IPS DF 4.7 (cell line): ENCODE measurements around the gene COX15.
"Not testable (repeated sequence)": the region's sequence is repeated elsewhere in the genome, so short reads cannot be mapped to it uniquely, and the experiment has no call there.

Source experiments
- DNase-seq: peaks from one replicate; pipeline ENCODE4 v3.0.0-alpha.2; 2013; ENCODE audit warnings: low spot score; ENCODE audit errors: extremely low read depth

COX15 gene

DNA sequence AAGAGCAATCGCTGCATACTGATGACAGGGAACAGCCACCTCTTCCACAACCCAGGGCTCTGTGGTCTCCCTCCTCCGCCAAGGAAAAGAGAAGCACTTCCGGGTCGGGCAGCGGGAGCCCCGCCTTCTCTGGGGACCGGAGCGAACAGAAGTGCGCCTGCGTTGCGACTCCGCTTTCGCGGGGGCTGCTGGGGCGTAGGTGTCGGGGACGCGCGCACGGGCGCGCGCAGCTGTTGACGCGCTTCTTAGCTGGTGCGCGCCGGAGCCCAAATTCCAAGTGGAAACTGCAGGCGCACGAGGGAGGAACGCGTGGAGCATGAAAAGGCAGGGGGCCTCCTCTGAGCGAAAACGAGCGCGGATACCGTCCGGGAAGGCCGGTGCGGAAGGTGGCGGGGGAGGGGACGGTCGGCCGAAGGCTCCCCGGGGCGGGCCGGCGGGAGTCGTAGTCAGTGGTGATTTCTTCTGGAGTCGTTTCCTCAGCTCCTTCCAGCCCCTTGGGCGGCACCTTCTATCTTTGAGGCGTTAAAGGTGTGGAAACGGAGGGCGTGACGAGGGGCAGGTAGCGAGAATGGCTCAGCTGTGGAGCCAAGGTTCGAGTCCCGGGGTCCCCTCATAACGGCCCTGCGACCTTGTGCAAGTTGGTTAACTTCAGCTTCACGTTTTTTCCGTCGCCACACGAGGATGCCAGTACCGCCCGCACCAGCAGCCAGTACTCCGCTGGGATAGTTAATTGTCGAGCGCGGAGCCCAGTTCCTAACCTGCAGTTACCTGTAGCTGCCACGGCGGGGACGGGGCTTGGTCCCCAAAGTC is at the start of gene COX15, which contains the start of gene CUTC:
Gene COX15, minus strand, starts transcription at position 95 of the 810 bp plus-strand sequence. Its CDS starts 78 bp downstream, at position 17.
Gene CUTC, plus strand, starts transcription at position 202 of the 810 bp plus-strand sequence. Its CDS starts 115 bp downstream, at position 317.
- peak; percentile 92 for DNase-seq

DNA sequence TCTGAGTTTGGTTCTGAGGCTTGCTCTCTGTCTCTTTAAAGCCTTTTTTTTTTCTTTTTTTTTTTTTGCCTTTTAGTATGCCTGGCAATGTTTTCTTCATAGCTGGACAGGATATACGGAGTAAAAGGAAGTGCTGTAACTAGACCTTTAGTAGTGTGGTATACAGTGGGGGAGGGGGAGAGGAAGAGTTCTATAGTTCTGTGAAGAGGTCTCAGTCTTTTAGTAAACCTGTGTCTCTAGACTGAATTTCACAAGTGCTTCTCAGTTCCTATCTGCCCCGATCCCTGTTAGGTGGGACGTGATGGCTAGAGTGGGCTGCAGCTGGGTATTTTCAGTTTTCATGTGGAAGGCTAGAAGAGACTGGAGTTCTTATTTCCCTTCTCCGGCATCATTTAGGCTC is 47.4 kb upstream of the COX15 start:
- DNase-seq, result no peak

DNA sequence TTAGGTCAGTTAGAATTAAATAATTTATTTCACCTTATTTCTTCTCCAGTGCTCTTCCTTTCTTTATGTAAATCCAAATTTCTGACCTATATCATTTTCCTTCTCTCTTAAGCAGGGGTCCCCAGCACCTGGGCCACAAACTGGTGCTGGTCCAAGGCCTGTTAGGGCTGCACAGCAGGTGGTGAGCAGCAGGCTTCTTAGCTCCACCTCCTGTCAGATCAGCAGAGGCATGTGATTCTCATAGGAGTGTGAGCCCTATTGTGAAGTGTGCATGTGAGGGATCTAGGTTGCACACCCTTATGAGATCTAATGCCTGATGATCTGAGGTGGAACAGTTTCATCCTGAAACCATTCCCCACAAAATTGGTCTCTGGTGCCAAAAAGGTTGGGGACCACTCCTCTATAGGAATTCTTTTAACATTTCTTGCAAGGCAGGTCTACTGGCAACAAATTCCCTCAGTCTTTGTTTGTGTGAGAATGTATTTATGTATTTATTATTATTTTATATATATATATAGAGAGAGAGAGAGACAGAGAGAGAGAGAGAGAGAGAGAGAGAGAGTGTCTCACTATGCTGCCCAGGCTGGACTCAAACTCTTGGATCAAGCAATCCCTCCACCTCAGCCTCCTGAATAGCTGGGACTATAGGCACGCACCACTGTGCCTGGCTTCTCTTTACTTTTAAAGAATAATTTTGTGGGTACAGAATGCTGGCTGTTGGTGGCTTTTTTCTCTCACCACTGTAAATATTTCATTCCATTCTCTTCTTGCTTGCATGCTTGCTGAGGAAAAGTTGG is 46.2 kb upstream of the COX15 start:
- DNase-seq, result no peak

DNA sequence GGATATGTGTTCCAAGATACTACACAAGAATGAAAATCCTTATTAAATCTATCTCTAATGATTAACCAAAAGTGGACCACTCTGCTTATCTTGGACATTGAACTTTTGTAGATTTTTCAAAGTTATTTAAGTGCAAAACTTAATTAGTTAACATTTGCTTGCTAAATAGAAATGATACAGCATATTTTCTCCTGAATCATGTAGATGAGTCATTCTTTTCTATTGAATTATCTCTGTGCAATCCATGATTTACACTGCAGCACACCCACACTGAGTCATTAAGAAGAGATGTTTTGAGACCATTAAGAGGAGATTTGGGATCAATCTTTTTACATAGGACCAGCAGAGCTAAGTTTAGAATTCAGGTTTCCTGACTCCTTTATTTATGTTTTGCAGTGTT is 43.9 kb upstream of the COX15 start:
- DNase-seq, result no peak

GRCh38 chr10:99770408-99771045 is 38.6 kb upstream of the COX15 start:
- no peak for DNase-seq

GRCh38 chr10:99769706-99770105 is 37.8 kb upstream of the COX15 start:
- no peak for DNase-seq

DNA sequence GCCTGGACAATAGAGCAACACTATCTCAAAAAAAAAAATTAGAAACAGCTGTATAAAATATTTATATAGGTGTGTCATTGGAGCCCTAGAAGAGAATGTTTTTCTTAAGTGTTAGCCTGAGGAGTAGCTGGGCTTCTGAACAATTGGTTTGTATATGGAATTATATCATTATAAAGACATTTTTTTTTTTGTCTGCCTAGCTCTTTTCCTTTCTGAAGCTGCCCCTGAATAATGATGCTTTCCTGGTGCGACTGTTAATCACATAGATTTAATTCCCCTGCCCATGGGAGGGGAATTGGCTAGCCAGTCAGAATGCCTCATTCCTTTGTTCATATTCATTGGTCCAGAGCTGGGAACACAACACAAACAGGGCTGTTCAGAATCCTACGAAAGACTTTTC is 36.6 kb upstream of the COX15 start:
- DNase-seq, result no peak

GRCh38 chr10:99767901-99768300 is 36.0 kb upstream of the COX15 start:
- no peak for DNase-seq

DNA sequence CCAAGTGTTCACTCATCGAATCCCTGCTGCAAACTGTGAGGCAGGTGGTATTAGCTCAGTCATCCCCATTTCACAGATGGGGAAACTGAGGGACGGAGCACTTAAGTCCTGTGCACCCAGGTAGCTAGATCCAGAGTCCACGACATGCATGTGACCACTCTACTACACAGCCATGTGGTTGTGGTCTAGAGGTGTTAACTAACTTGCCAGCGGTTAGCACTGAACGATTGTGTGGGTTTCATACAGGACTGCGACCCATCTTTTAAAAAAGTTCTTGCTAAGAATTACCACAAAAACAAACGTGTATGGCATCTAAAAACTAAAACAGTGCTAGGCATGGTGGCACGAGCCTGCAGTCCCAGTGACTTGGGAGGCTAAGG is 34.4 kb upstream of the COX15 start:
- DNase-seq, result no peak

- no peak for DNase-seq
Measured at GRCh38 chr10:99765672-99766301, 33.9 kb upstream of the COX15 start.

DNA sequence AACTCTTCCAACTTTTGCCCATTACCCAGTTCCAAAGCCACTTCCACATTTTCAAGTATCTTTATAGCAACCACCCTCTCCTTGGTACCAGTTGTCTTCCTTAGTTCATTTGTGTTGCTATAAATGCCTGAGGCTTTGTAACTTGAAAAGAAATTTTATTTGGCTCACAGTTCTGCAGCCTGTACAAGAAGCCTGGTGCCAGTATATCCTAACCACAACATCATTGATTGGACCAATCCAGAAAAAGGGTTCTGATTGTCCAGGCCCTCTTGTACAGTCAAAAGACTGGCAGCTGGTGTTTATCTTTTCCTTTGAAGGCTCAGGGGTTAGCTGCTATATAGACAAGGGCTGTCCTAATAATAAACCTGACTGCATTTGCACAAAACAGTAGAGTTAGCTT is 29.4 kb upstream of the COX15 start:
- DNase-seq, result no peak

- no peak for DNase-seq
Measured at GRCh38 chr10:99760321-99760720, 28.4 kb upstream of the COX15 start.

DNA sequence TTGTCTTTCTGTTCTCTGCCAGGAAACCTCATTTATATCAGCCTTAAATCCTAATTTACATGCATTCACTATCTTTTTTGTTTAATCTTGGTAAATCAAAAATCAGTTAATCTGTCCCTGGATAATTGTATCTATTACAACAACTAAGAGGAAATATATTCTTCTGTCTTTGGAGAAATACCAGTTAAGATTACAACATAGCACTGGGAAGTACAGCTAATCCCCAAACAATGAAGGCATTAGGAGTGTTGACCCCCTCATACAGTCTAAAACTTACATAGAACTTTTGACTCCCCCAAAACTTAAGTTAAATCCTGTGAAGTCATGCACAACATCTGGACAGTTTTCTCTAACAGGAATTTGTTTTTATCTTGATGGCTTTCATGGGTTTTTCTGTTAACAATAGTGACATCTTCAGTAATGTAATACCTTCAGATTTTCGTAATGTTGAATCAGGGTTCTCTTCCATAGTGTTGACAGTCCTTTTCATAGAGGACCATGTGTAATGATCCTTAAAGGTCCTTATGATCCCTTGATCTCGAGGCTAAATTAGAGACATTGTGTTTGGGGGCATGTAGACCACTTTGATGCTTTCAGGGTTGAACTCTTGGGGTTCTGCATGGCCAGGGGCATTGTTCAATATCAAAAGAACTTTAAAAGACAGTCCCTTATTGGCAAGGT is 26.4 kb upstream of the COX15 start:
- no peak for DNase-seq

DNA sequence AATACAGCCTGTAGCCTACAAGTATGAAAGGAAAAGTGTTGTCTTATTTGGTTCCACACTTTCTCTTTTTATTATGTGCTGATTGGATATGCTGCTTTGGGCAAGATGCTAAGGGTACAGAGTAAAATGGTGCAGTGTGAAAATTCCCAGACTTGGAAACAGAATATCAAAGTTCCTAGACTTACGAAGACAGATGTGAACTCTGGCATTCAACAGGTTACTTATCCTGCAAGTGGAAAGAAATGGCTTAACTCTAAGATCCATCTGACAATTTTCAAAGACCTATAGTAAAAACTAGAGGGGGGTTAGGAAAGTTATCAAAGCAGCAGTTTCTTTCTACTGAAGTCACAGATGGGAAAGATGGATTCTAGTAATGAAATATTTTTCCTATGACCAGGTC is 24.2 kb upstream of the COX15 start:
- no peak for DNase-seq

GRCh38 chr10:99754670-99755069 is 22.7 kb upstream of the COX15 start:
- DNase-seq, result no peak

- DNase-seq, result no peak
Measured at GRCh38 chr10:99750641-99751040, 18.7 kb upstream of the COX15 start.

- DNase-seq, result no peak
Measured at GRCh38 chr10:99748823-99749451, 17.0 kb upstream of the COX15 start.

GRCh38 chr10:99746166-99746565 is 14.2 kb upstream of the COX15 start:
- not testable (repeated sequence) for DNase-seq

- DNase-seq, result no peak
Measured at GRCh38 chr10:99743841-99744240, 11.9 kb upstream of the COX15 start.

DNA sequence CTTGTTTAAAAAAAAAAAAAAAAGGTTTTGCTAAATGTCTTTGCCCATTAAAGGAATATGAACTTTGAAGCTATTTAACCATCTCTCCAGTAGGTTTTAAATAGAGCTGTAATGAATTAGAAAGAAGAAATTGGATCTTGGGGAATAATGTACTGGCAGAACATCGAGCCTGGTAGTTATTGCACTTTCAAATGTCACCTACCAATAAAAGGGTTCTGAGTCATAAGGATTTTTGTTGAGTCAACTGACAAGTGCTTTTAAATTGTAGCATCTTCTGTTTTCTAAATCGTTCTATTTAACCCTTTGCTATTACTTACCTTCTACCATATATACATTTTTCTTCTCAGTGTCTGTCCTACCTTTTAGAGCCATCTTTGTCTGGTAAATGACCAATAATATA is 10.8 kb upstream of the COX15 start:
- DNase-seq, result no peak

GRCh38 chr10:99742254-99742653 is 10.3 kb upstream of the COX15 start:
- no peak for DNase-seq
